HG02610 (cell line): ENCODE measurements around the gene SLC8B1.

Experiments used
- ATAC-seq: cut with Tn5 transposase; IDR thresholded peaks from one replicate; pipeline ENCODE4 v1.9.1; 2021; ENCODE audit warnings: mild to moderate bottlenecking, moderate library complexity; ENCODE audit not compliant: unreplicated experiment

The SLC8B1 gene

DNA sequence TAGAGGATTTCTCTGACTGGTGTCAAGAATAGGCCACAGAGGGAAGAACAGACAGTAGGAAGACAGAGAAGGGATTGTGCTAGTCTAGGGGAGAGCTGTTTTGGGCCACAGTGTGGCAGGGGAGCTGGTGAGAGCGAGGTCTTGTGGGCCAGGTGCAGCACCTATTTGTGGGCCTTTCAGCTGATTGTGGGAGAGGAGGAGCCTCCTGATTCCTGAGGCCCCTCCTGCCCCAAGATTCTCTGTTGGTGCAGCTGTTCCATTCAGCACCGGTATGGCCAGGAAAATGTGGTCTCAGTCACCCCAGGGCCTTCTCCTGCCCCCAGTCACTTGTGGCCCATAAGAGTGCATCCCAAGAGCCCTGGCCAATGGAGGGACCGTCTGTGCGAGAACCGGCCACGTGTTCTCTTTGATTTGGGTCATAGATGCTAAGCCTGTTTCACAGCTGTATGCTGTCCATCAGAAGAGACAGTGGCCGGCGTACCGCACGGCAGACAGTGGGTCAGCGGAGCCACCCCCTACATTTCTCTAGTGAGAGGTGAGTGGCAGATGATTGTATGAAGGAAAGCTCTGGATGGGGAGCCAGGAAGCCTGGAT lies 86.0 kb downstream of the SLC8B1 start:
- ATAC-seq: no peak
